HFF-Myc (cell line): ENCODE results near the gene DGKG.
A peak's percentile ranks its signal among the peaks of the same experiment; 100 is the strongest.

Experiments
- DNase-seq: peaks from one replicate; pipeline ENCODE4 v3.0.0-alpha.2; 2011; ENCODE audit warnings: low read depth; ENCODE audit errors: extremely low read depth
- H3K4me3 ChIP-seq: replicated peaks from 2 replicates; pipeline ENCODE4 v1.5.1; 2011; ENCODE audit warnings: low read depth, mild to moderate bottlenecking, control low read depth, low read length
- TF ChIP-seq, protein P1 (sequence below): IDR thresholded peaks from 2 replicates; pipeline ENCODE4 v1.5.1; 2012; ENCODE audit warnings: mild to moderate bottlenecking, low read depth, low read length, control low read depth; ENCODE audit errors: missing control alignments

Gene DGKG

DNA sequence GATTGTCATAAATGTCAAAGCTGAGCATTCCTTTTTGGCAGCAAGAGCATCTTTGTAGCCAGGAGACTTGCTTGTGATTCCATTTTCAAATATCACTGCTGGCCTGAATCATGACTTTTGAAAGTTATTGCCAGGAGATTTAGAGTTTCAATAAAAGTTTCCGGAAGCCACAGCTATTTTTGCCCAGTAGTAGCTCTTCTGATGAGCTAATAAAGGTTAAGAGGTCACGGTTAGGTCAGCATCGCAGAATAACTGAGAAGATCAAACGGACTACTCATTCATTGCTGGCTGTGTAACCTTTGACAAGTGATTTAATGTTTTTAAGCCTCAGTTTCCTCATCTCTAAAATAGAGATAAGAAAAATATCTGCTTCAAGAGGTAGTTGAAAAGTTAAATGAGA lies 148.1 kb downstream of the DGKG start:
- TF ChIP-seq, protein P1, sequence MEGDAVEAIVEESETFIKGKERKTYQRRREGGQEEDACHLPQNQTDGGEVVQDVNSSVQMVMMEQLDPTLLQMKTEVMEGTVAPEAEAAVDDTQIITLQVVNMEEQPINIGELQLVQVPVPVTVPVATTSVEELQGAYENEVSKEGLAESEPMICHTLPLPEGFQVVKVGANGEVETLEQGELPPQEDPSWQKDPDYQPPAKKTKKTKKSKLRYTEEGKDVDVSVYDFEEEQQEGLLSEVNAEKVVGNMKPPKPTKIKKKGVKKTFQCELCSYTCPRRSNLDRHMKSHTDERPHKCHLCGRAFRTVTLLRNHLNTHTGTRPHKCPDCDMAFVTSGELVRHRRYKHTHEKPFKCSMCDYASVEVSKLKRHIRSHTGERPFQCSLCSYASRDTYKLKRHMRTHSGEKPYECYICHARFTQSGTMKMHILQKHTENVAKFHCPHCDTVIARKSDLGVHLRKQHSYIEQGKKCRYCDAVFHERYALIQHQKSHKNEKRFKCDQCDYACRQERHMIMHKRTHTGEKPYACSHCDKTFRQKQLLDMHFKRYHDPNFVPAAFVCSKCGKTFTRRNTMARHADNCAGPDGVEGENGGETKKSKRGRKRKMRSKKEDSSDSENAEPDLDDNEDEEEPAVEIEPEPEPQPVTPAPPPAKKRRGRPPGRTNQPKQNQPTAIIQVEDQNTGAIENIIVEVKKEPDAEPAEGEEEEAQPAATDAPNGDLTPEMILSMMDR: no peak
- no peak overlapping the region for H3K4me3 ChIP-seq
- no peak for DNase-seq

DNA sequence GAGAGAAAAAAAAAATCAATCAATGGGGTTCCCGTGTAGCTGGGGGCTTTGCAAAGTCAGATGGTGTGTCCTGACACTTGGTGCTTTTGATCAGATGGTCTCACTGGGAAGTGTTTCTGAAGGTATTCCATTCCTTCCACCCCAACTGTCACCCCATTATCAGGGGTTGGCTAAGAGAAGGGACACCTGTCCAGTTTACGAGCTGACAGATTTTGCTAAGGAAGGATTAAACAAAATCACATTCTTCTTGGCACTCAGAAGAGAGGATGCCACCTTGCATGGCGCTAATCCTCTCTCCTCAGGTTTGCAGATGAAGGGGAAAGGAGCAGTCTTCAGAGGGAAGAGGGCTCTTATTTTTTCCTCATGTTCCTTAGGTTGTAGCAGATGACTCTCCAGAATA lies 149.4 kb downstream of the DGKG start:
- DNase-seq: no peak
- H3K4me3 ChIP-seq: no peak overlapping the region
- TF ChIP-seq, protein P1: no peak

GRCh38 chr3:186210852-186211500 lies 151.1 kb downstream of the DGKG start:
- TF ChIP-seq, protein P1: no peak
- no peak overlapping the region for H3K4me3 ChIP-seq
- DNase-seq: no peak

DNA sequence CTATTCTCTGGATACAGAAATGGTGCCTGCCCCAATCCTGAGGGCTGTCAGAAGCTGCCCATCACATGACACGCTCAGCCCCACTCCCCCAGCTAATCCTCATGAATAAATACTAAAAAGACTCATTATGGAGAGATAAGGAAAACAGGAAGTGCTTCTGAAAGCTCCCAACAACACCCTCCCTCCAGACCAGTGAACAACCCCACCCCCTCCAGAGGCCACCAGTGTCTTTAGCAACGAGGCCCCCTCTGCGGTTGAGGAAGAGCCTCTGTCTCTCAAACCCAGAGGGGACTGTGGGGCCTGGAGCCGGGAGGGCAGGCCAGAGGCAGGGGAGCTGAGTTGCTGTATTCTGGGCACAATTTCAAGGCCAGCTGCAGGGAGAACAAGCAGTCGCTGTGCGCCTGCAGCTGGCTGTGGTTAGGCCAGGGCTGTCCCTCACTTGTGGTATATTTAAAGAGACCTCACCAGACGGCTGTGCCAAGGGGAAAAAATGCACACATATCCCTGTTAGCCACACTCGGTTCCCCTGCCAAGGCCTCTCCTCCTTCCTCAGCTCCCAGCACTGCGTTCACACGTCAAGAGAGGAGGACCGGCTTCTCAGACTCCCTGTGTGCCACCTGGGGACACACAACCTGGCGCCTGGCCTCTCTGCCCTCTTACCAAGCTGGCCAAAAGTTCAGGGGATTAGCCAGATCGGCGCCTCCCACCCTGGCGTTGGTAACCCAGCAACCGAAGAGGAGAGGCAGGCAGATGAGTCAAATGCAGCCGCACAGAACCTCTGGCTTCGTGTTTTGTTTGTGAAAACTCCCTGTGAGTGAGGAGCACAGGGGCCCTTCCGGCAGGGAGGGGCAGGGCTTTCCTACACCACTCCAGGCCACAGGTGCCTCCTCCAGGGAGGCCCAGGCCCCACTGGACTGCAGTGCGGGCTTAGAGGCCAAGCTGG lies 152.0 kb downstream of the DGKG start:
- TF ChIP-seq, protein P1: no peak
- H3K4me3 ChIP-seq: no peak overlapping the region
- DNase-seq: peak; percentile 56

- DNase-seq: no peak
- H3K4me3 ChIP-seq: no peak overlapping the region
- TF ChIP-seq, protein P1: no peak
These were observed 153.6 kb downstream of the DGKG start for GRCh38 chr3:186208296-186208989.

GRCh38 chr3:186207515-186207914 lies 154.5 kb downstream of the DGKG start:
- DNase-seq: no peak
- TF ChIP-seq, protein P1: no peak
- no peak overlapping the region for H3K4me3 ChIP-seq
